Fibroblast of lung (primary cell): ENCODE results near the gene SERPINC1. TPM values are rescaled to one million over a fixed set of nuclear protein-coding genes. Genes with fewer than 3 reads are reported as not detected.

Source experiments
- DNase-seq, 2 donors: peaks; one replicate each; pipeline versions ENCODE4 v3.0.0 to v3.0.0-alpha.2; 2010; ENCODE audit warnings: low read depth in 2 of 2
- H2AFZ ChIP-seq: 2 replicates; pipeline ENCODE4 v1.5.1; 2012; ENCODE audit warnings: low read length, control low read depth, inconsistent platforms
- H3K27ac ChIP-seq: 2 replicates; pipeline ENCODE4 v1.5.1; 2011; ENCODE audit warnings: low read length, control low read depth; ENCODE audit not compliant: insufficient read depth
- H3K27me3 ChIP-seq: 2 replicates; pipeline ENCODE4 v1.5.1; 2011; ENCODE audit warnings: mild to moderate bottlenecking, low read length; ENCODE audit not compliant: control insufficient read depth, insufficient read depth
- H3K36me3 ChIP-seq: 2 replicates; pipeline ENCODE4 v1.5.1; 2011; ENCODE audit warnings: low read length; ENCODE audit not compliant: control insufficient read depth, insufficient read depth
- H3K4me1 ChIP-seq: 2 replicates; pipeline ENCODE4 v1.5.1; 2011; ENCODE audit warnings: low read length; ENCODE audit not compliant: control insufficient read depth, insufficient read depth; ENCODE audit errors: extremely low read depth
- H3K4me2 ChIP-seq: 2 replicates; pipeline ENCODE4 v1.5.1; 2011; ENCODE audit warnings: low read length, control low read depth; ENCODE audit not compliant: insufficient read depth; ENCODE audit errors: extremely low read depth
- H3K4me3 ChIP-seq, 4 experiments: fragments of 200-600 bp in 1 of 4; sonication (generic) in 1 of 4; replicated peaks in 1 of 4; 2 replicates each; pipeline ENCODE4 v1.5.1; 2011 to 2016; ENCODE audit warnings: low read length in 4 of 4, low read depth in 3 of 4, mild to moderate bottlenecking in 3 of 4, control low read depth in 2 of 4, inconsistent platforms in 1 of 4, mixed read lengths in 1 of 4; ENCODE audit not compliant: insufficient read depth in 1 of 4; ENCODE audit errors: control extremely low read depth in 1 of 4
- H3K79me2 ChIP-seq: 2 replicates; pipeline ENCODE4 v1.5.1; 2012; ENCODE audit warnings: mild to moderate bottlenecking, low read length, inconsistent platforms; ENCODE audit not compliant: control insufficient read depth, insufficient read depth
- H3K9ac ChIP-seq: 2 replicates; pipeline ENCODE4 v1.5.1; 2011; ENCODE audit warnings: mild to moderate bottlenecking, low read length, control low read depth; ENCODE audit not compliant: insufficient read depth
- H3K9me3 ChIP-seq: 2 replicates; pipeline ENCODE4 v1.5.1; 2012; ENCODE audit warnings: low read depth, low read length; ENCODE audit not compliant: control insufficient read depth, insufficient read depth
- H4K20me1 ChIP-seq: 2 replicates; pipeline ENCODE4 v1.5.1; 2011; ENCODE audit warnings: low read length; ENCODE audit not compliant: control insufficient read depth, insufficient read depth; ENCODE audit errors: extremely low read depth
- EZH2 ChIP-seq: IDR thresholded peaks from 2 replicates; pipeline ENCODE4 v1.5.1; 2012; ENCODE audit warnings: low read length, control low read depth, mild to moderate bottlenecking; ENCODE audit errors: missing control alignments
- polyA plus RNA-seq, 2 donors: library from polyadenylated mRNA; depleted of rRNA in 1 of 2; stranded (reverse) in 1 of 2; unstranded in 1 of 2; fragments of >200 nt; gene quantifications; 2 replicates each; pipeline ENCODE4 v1.2.1, GENCODE V29; 2011 to 2012; ENCODE audit warnings: missing spikeins in 1 of 2
- total RNA-seq: library from RNA; depleted of rRNA; stranded (reverse); fragments of >200 nt; gene quantifications from 2 replicates; pipeline ENCODE4 v1.2.1, GENCODE V29; 2014
- TF ChIP-seq, protein P1 (sequence below), 2 donors: IDR thresholded peaks in 1 of 2; conservative IDR thresholded peaks in 1 of 2; 1 replicate in 1 of 2; 2 replicates in 1 of 2; pipeline ENCODE4 v1.5.1; 2011 to 2012; ENCODE audit warnings: low read length in 2 of 2, control low read depth in 1 of 2, inconsistent platforms in 1 of 2, low read depth in 1 of 2, mild to moderate bottlenecking in 1 of 2

The SERPINC1 gene
- total and polyA plus RNA-seq, 2 donors (not counting 1 experiment from before 2014, with no cell fraction given), result not detected

DNA sequence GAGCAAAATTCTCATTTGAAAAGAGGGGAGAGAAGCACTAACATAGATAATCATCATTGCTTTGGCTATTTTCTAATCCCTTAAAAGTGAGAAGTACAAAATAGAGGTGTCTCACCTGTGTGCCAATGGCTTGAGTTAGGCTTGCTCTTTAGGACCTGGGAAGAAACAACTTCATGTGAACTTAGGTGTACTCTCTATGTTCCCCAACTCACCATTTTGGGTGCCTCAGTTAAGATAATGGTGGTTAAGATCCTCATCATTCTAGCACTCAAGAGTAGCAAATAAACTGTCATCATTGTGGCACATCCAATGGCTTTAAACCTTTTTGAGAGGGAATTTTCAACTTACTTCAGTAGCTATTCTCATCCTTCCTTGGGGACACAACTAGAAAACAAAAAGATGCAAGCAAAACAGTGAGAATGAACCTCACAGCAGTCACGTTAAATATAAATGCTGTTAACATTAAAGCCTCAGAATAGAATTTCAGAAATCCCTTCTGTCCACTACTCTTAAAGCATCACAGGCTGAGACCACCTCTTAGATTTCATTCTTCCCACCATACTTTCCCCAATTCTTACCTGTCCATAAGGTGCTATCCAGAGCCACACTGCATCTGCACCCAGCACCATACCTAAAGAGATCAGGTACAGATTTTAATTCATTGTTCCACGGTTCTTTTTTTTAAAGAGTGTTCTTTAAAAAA is 50.6 kb downstream of the SERPINC1 start:
- peaks cover 36% of the 10 kb centered on the region for H3K79me2 ChIP-seq
- TF ChIP-seq EZH2, result no peak
- TF ChIP-seq, protein P1, sequence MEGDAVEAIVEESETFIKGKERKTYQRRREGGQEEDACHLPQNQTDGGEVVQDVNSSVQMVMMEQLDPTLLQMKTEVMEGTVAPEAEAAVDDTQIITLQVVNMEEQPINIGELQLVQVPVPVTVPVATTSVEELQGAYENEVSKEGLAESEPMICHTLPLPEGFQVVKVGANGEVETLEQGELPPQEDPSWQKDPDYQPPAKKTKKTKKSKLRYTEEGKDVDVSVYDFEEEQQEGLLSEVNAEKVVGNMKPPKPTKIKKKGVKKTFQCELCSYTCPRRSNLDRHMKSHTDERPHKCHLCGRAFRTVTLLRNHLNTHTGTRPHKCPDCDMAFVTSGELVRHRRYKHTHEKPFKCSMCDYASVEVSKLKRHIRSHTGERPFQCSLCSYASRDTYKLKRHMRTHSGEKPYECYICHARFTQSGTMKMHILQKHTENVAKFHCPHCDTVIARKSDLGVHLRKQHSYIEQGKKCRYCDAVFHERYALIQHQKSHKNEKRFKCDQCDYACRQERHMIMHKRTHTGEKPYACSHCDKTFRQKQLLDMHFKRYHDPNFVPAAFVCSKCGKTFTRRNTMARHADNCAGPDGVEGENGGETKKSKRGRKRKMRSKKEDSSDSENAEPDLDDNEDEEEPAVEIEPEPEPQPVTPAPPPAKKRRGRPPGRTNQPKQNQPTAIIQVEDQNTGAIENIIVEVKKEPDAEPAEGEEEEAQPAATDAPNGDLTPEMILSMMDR (conservative IDR thresholded peaks at IDR 0.05 in 1 of 2, IDR thresholded peaks at IDR 0.05 in 1 of 2; ENCODE audit: low read depth in 1 of 2, low read length in 2 of 2), result no peak
- H4K20me1 ChIP-seq, result peaks cover 5% of the 10 kb centered on the region
- H3K4me2 ChIP-seq, result peak overlapping the region; percentile 89
- peaks cover 5% of the 10 kb centered on the region for H3K4me1 ChIP-seq
- H2AFZ ChIP-seq, result no peak overlapping the region
- H3K36me3 ChIP-seq, result peaks cover 23% of the 10 kb centered on the region
- no peak for DNase-seq
- H3K9me3 ChIP-seq, result no peaks in the 10 kb centered on the region
- H3K9ac ChIP-seq, result peak overlapping the region; percentile 81
- H3K4me3 ChIP-seq, result peak overlapping the region; percentile 94 to 99 (median 98)
- H3K27me3 ChIP-seq, result no peaks in the 10 kb centered on the region
- peak overlapping the region; percentile 90 for H3K27ac ChIP-seq

DNA sequence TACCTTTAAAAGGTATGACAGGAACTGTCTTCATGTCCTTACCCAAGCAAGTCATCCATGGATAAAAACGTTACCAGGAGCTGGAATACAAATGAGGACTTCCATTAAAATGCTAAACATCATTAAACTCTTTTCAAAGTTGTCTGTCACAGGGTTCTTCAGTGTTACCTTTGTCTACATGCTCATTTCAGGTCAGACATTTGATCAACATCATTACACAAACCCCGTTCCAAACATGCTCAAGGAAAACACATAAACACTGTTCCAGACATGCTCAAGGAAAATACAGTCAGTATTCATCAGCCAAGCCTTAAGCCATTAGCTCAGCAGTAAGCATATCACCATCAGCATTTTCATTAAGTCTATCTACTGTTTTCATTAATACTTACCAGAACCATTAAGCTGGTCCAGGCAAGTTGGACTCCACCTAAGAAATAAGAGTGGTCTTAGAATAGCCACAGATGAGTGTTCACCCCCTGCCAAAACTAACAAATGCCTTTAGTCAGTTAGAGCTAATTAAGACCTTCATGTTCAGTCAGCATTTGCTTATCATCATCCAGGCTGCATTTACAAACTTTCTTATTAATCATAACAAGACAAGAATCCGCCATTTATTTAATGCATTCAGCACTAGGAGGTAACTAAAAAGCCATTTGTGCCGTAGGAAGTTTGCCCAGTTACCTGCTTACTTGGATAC is 51.5 kb downstream of the SERPINC1 start:
- Histone ChIP-seq H2AFZ (no peak overlapping the region), H3K4me2 (peak overlapping the region; percentile 89), H3K9me3 (no peaks in the 10 kb centered on the region), H4K20me1 (peaks cover 5% of the 10 kb centered on the region), H3K9ac (no peak overlapping the region), H3K79me2 (peaks cover 36% of the 10 kb centered on the region), H3K4me3 (peak overlapping the region; percentile 94 to 99 (median 98)), H3K27me3 (no peaks in the 10 kb centered on the region), H3K27ac (no peak overlapping the region), H3K4me1 (peaks cover 5% of the 10 kb centered on the region), H3K36me3 (peaks cover 23% of the 10 kb centered on the region)
- DNase-seq, result no peak
- TF ChIP-seq, protein P1 (conservative IDR thresholded peaks at IDR 0.05 in 1 of 2, IDR thresholded peaks at IDR 0.05 in 1 of 2; ENCODE audit: low read depth in 1 of 2, low read length in 2 of 2), result no peak
- no peak for TF ChIP-seq EZH2

DNA sequence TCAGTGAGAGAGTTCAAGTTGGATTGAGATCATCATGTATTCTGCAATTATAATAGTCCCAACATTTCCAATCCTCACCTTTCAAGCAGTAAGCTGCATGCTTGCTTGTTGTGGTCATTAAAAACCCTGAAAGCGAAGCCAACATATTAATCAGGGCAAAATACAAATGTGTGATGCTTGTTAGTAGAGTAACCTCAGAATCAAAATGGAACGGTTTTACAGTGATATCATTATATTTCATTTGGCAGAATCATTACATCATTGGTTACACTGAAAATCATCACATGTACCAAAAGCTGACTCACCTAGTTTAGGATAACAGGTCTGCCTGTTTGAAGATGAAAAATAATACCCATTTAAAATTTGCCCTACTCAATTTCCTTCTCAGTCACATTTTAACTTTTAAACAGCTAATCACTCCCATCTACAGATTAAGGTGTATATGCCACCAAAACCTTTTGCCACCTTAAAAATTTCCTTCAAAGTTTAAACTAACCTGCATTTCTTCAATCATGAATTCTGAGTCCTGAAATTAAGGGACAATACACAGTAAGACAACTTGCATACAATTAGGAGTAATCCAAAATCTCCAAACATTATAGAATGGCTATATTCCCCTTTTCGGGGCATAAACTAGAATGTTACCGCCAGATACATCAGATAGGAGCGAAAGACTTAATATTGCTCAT is 52.8 kb downstream of the SERPINC1 start:
- Histone ChIP-seq H3K9me3 (no peaks in the 10 kb centered on the region), H3K36me3 (peaks cover 21% of the 10 kb centered on the region), H3K27ac (peak overlapping the region; percentile 50), H3K27me3 (no peaks in the 10 kb centered on the region), H3K79me2 (peaks cover 36% of the 10 kb centered on the region), H3K4me2 (peak overlapping the region; percentile 89), H2AFZ (no peak overlapping the region), H3K4me3 (peak overlapping the region; percentile 94 to 99 (median 98)), H3K9ac (no peak overlapping the region), H4K20me1 (peaks cover 5% of the 10 kb centered on the region), H3K4me1 (peaks cover 5% of the 10 kb centered on the region)
- DNase-seq, result peak in 1 of 2 donors; percentile 45
- no peak for TF ChIP-seq EZH2
- TF ChIP-seq, protein P1 (conservative IDR thresholded peaks at IDR 0.05 in 1 of 2, IDR thresholded peaks at IDR 0.05 in 1 of 2; ENCODE audit: low read depth in 1 of 2, low read length in 2 of 2), result no peak
